Neural crest cell (in vitro differentiated cells): ENCODE data around the gene CXCL6. TPM values are rescaled to one million over a fixed set of nuclear protein-coding genes. Genes with fewer than 3 reads are reported as not detected.

Experiments used
- DNase-seq: peaks from one replicate; pipeline ENCODE4 v3.0.0; 2021; ENCODE audit warnings: low read depth, mixed read lengths, low spot score
- H3K27ac Mint-ChIP-seq: one replicate; pipeline ENCODE4 v1.8.0; 2021; ENCODE audit warnings: mild to moderate bottlenecking, mixed read lengths; ENCODE audit not compliant: unreplicated experiment
- H3K27me3 Mint-ChIP-seq: 2 replicates; pipeline ENCODE4 v1.8.0; 2021; ENCODE audit warnings: low read depth, mild to moderate bottlenecking, mixed read lengths
- H3K36me3 Mint-ChIP-seq: 2 replicates; pipeline ENCODE4 v1.8.0; 2021; ENCODE audit warnings: low read depth, mild to moderate bottlenecking, mixed read lengths
- H3K4me1 Mint-ChIP-seq: 2 replicates; pipeline ENCODE4 v1.8.0; 2021; ENCODE audit warnings: mixed read lengths
- H3K4me3 Mint-ChIP-seq: one replicate; pipeline ENCODE4 v1.8.0; 2021; ENCODE audit warnings: mild to moderate bottlenecking, mixed read lengths
- H3K9me3 Mint-ChIP-seq: 2 replicates; pipeline ENCODE4 v1.8.0; 2021; ENCODE audit warnings: mixed read lengths
- total RNA-seq: library from RNA; stranded (reverse); gene quantifications from 2 replicates; pipeline ENCODE4 v1.2.1, GENCODE V29; 2021
- TF ChIP-seq, protein P1 (sequence below): fragments of 200-600 bp; sonication (generic); conservative IDR thresholded peaks from 2 replicates; pipeline ENCODE4 v1.5.0; 2021; ENCODE audit warnings: antibody characterized with exemption, mild to moderate bottlenecking

CXCL6 gene
- total RNA-seq, 1 donor from 2014 or later = not detected

GRCh38 chr4:73817341-73817740 is 19.1 kb upstream of the CXCL6 start:
- DNase-seq = no peak
- H3K27ac Mint-ChIP-seq = no peak overlapping the region
- TF ChIP-seq, protein P1, sequence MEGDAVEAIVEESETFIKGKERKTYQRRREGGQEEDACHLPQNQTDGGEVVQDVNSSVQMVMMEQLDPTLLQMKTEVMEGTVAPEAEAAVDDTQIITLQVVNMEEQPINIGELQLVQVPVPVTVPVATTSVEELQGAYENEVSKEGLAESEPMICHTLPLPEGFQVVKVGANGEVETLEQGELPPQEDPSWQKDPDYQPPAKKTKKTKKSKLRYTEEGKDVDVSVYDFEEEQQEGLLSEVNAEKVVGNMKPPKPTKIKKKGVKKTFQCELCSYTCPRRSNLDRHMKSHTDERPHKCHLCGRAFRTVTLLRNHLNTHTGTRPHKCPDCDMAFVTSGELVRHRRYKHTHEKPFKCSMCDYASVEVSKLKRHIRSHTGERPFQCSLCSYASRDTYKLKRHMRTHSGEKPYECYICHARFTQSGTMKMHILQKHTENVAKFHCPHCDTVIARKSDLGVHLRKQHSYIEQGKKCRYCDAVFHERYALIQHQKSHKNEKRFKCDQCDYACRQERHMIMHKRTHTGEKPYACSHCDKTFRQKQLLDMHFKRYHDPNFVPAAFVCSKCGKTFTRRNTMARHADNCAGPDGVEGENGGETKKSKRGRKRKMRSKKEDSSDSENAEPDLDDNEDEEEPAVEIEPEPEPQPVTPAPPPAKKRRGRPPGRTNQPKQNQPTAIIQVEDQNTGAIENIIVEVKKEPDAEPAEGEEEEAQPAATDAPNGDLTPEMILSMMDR = no peak
- no peaks in the 10 kb centered on the region for H3K36me3 Mint-ChIP-seq
- peaks cover 4% of the 10 kb centered on the region for H3K9me3 Mint-ChIP-seq
- H3K27me3 Mint-ChIP-seq = no peaks in the 10 kb centered on the region
- no peak overlapping the region for H3K4me3 Mint-ChIP-seq
- no peaks in the 10 kb centered on the region for H3K4me1 Mint-ChIP-seq

DNA sequence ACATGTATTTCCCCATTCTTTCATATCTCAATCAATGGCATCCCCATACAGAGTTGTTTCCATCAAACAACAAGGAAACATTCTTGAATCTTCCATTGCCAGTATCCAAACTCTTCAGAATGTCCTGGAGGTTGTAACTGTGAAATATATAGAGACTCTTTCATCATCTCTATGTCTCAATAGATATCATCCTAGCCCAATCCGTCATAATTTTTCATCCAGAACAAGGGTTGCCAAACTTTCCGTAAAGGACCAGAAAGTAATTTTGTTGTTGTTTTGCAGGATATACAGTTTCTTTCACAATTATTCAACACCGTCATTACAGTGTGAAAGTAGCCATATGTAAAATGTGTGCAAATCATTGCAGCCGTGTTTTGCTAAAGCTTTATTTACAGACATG is 15.2 kb upstream of the CXCL6 start:
- H3K4me3 Mint-ChIP-seq = no peak overlapping the region
- no peak overlapping the region for H3K27ac Mint-ChIP-seq
- H3K9me3 Mint-ChIP-seq = peaks cover 3% of the 10 kb centered on the region
- H3K36me3 Mint-ChIP-seq = no peaks in the 10 kb centered on the region
- no peak for DNase-seq
- no peaks in the 10 kb centered on the region for H3K4me1 Mint-ChIP-seq
- H3K27me3 Mint-ChIP-seq = peaks cover 2% of the 10 kb centered on the region
- TF ChIP-seq, protein P1 = no peak

- Mint-ChIP-seq H3K36me3 (no peaks in the 10 kb centered on the region), H3K4me3 (no peak overlapping the region), H3K9me3 (peaks cover 3% of the 10 kb centered on the region), H3K4me1 (no peaks in the 10 kb centered on the region), H3K27ac (no peak overlapping the region), H3K27me3 (peaks cover 2% of the 10 kb centered on the region)
- TF ChIP-seq, protein P1 = no peak
- DNase-seq = no peak
Observed at GRCh38 chr4:73822389-73822788, 14.1 kb upstream of the CXCL6 start.

DNA sequence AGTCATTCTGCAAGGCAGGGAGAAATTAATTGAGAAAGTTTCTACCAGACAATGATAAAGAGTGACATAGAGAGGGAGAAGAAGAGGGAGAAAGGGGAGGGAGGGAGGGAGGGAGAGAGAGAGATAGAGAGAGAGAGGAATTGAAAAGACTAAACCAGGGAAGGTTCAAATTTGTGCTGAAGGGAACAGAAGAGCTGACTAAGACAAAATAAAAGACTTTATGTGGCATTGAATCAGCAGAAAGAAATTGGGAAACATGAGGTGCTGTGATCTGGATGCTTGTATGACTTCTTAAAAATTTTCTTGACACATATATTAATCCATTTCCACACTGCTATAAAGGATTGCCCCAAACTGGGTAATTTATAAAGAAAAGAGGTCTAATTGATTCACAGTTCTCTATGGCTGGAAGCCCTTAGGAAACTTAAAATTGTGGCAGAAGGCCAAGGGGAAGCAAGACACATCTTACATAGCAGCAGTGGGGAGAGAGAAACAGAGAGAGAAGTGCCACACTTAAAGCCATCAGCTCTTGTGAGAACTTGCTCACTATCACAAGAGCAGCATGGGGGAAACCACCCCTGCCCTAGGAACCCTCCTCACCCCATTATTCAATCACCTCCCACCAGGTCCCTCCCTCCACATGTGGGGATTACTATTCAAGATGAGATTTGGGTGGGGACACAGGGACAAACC is 13.5 kb upstream of the CXCL6 start:
- TF ChIP-seq, protein P1 = no peak
- Mint-ChIP-seq H3K27ac (no peak overlapping the region), H3K36me3 (peaks cover 2% of the 10 kb centered on the region), H3K4me1 (no peaks in the 10 kb centered on the region), H3K4me3 (no peak overlapping the region), H3K9me3 (peaks cover 6% of the 10 kb centered on the region), H3K27me3 (peaks cover 2% of the 10 kb centered on the region)
- DNase-seq = no peak

GRCh38 chr4:73823760-73824159 is 12.7 kb upstream of the CXCL6 start:
- H3K9me3 Mint-ChIP-seq = peaks cover 7% of the 10 kb centered on the region
- peaks cover 2% of the 10 kb centered on the region for H3K27me3 Mint-ChIP-seq
- DNase-seq = no peak
- H3K36me3 Mint-ChIP-seq = peaks cover 2% of the 10 kb centered on the region
- no peaks in the 10 kb centered on the region for H3K4me1 Mint-ChIP-seq
- TF ChIP-seq, protein P1 = no peak
- no peak overlapping the region for H3K4me3 Mint-ChIP-seq
- H3K27ac Mint-ChIP-seq = no peak overlapping the region
